CD4-positive, CD25-positive, alpha-beta regulatory T cell (primary cell): ENCODE measurements around the gene TCAF2. TPM values are rescaled to one million over a fixed set of nuclear protein-coding genes. Genes with fewer than 3 reads are reported as not detected.
"Not testable (repeated sequence)": the region's sequence is repeated elsewhere in the genome, so short reads cannot be mapped to it uniquely, and the experiment has no call there.

ENCODE experiments used
- ATAC-seq, 2 donors: fragments of 150-1000 bp; cut with Tn5 transposase; one replicate each; pipeline ENCODE4 v1.10.0; 2021; ENCODE audit warnings: low read depth in 2 of 2, moderate number of reproducible peaks in 2 of 2, moderate library complexity in 1 of 2
- DNase-seq, 3 donors: peaks; one replicate each; pipeline versions ENCODE4 v3.0.0 to v3.0.0-alpha.2; 2012 to 2022; ENCODE audit warnings: mixed read lengths in 1 of 3
- H3K27ac ChIP-seq: one replicate; pipeline ENCODE4 v1.7.0; 2013; ENCODE audit warnings: mild to moderate bottlenecking, low read length; ENCODE audit not compliant: insufficient read depth, poor library complexity, severe bottlenecking
- H3K27me3 ChIP-seq: one replicate; pipeline ENCODE4 v1.7.0; 2013; ENCODE audit warnings: low read length; ENCODE audit not compliant: control insufficient read depth, insufficient read depth
- H3K36me3 ChIP-seq: one replicate; pipeline ENCODE4 v1.7.0; 2013; ENCODE audit warnings: mild to moderate bottlenecking, low read length, moderate library complexity; ENCODE audit not compliant: control insufficient read depth, insufficient read depth
- H3K4me1 ChIP-seq: 2 replicates; pipeline ENCODE4 v1.7.0; 2013; ENCODE audit warnings: mild to moderate bottlenecking, low read length; ENCODE audit not compliant: insufficient read depth, control insufficient read depth, poor library complexity, severe bottlenecking
- H3K4me3 ChIP-seq: one replicate; pipeline ENCODE4 v1.7.0; 2013; ENCODE audit warnings: low read depth, mild to moderate bottlenecking, low read length, moderate library complexity
- H3K9me3 ChIP-seq, 2 experiments: 1 replicate in 1 of 2; 2 replicates in 1 of 2; pipeline ENCODE4 v1.7.0; 2013; ENCODE audit warnings: low read length in 2 of 2, mild to moderate bottlenecking in 1 of 2, moderate library complexity in 1 of 2; ENCODE audit not compliant: control insufficient read depth in 2 of 2
- H3K27ac Mint-ChIP-seq, 3 donors: one replicate each; pipeline ENCODE4 v1.8.0; 2020 to 2022; ENCODE audit warnings: mild to moderate bottlenecking in 3 of 3, mixed read lengths in 3 of 3, moderate library complexity in 2 of 3
- H3K27me3 Mint-ChIP-seq: one replicate; pipeline ENCODE4 v1.8.0; 2022; ENCODE audit warnings: mild to moderate bottlenecking, mixed read lengths
- H3K36me3 Mint-ChIP-seq: one replicate; pipeline ENCODE4 v1.8.0; 2020; ENCODE audit warnings: mixed read lengths
- H3K4me1 Mint-ChIP-seq, 4 donors: one replicate each; pipeline ENCODE4 v1.8.0; 2020 to 2022; ENCODE audit warnings: mixed read lengths in 4 of 4, mild to moderate bottlenecking in 1 of 4
- H3K4me3 Mint-ChIP-seq, 4 donors: one replicate each; pipeline ENCODE4 v1.8.0; 2020 to 2022; ENCODE audit warnings: mild to moderate bottlenecking in 4 of 4, mixed read lengths in 4 of 4, moderate library complexity in 3 of 4
- H3K9me3 Mint-ChIP-seq, 7 donors: one replicate each; pipeline ENCODE4 v1.8.0; 2020 to 2022; ENCODE audit warnings: mixed read lengths in 7 of 7, mild to moderate bottlenecking in 3 of 7, moderate library complexity in 2 of 7
- polyA plus RNA-seq, 4 donors: library from polyadenylated mRNA; unstranded; fragments of 300-500 nt; fragmentation: Illumina TruSeq; gene quantifications; one replicate each; pipeline ENCODE4 v1.2.3, GENCODE V29; 2021
- total RNA-seq: library from RNA; stranded (reverse); gene quantifications from one replicate; pipeline ENCODE4 v1.2.3, GENCODE V29; 2022

TCAF2 gene
- total and polyA plus RNA-seq, 5 donors from 2014 or later = 12.7 to 41.3 (median 13.1) TPM

- not testable (repeated sequence) for H3K4me3 Mint-ChIP-seq, H3K4me3 ChIP-seq, H3K27ac Mint-ChIP-seq, H3K27me3 Mint-ChIP-seq, H3K4me1 Mint-ChIP-seq, H3K4me1 ChIP-seq, H3K9me3 ChIP-seq, H3K36me3 Mint-ChIP-seq, H3K36me3 ChIP-seq, H3K9me3 Mint-ChIP-seq, H3K27ac ChIP-seq, H3K27me3 ChIP-seq, ATAC-seq, DNase-seq
These were observed 18.6 kb downstream of the TCAF2 start for GRCh38 chr7:143639372-143639771.

- not testable (repeated sequence) for DNase-seq, H3K36me3 ChIP-seq, H3K4me3 ChIP-seq, H3K27ac Mint-ChIP-seq, H3K4me3 Mint-ChIP-seq, H3K9me3 ChIP-seq, H3K27ac ChIP-seq, H3K4me1 ChIP-seq, ATAC-seq, H3K9me3 Mint-ChIP-seq, H3K36me3 Mint-ChIP-seq, H3K4me1 Mint-ChIP-seq, H3K27me3 Mint-ChIP-seq, H3K27me3 ChIP-seq
These were observed 19.9 kb downstream of the TCAF2 start for GRCh38 chr7:143640528-143641189.

GRCh38 chr7:143646598-143646997 is 25.8 kb downstream of the TCAF2 start:
- H3K27me3 Mint-ChIP-seq, H3K4me1 Mint-ChIP-seq, H3K9me3 ChIP-seq, H3K4me3 Mint-ChIP-seq, H3K36me3 Mint-ChIP-seq, H3K4me3 ChIP-seq, H3K27me3 ChIP-seq, DNase-seq, H3K36me3 ChIP-seq, ATAC-seq, H3K27ac ChIP-seq, H3K27ac Mint-ChIP-seq, H3K4me1 ChIP-seq, H3K9me3 Mint-ChIP-seq: not testable (repeated sequence)

DNA sequence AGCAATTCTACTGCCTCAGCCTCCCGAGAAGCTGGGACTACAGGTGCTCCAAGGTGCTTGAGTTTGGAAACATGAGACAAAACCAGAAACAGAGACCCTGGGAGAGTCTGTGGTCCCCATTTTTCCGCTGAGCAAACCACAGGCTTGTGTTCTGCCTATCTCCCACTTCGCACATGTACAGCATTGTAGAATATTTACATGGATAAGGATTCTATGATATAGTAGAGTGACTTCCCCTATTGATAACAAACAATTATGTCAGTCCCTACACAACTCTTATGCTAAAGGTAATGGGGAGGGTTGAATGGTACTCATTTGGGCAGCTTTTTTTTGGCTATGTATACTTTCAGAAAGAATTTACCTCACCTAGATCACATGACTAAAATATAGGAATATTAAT is 29.1 kb downstream of the TCAF2 start:
- not testable (repeated sequence) for H3K27me3 Mint-ChIP-seq, H3K4me1 ChIP-seq, H3K27ac Mint-ChIP-seq, H3K9me3 ChIP-seq, H3K4me3 ChIP-seq, H3K27me3 ChIP-seq, H3K36me3 ChIP-seq, DNase-seq, H3K27ac ChIP-seq, H3K4me1 Mint-ChIP-seq, H3K9me3 Mint-ChIP-seq, H3K36me3 Mint-ChIP-seq, ATAC-seq, H3K4me3 Mint-ChIP-seq

GRCh38 chr7:143650447-143650846 is 29.7 kb downstream of the TCAF2 start:
- H3K4me3 Mint-ChIP-seq, H3K9me3 ChIP-seq, H3K27ac Mint-ChIP-seq, H3K36me3 ChIP-seq, H3K4me3 ChIP-seq, H3K36me3 Mint-ChIP-seq, H3K27ac ChIP-seq, H3K4me1 Mint-ChIP-seq, ATAC-seq, H3K27me3 Mint-ChIP-seq, H3K27me3 ChIP-seq, H3K9me3 Mint-ChIP-seq, DNase-seq, H3K4me1 ChIP-seq: not testable (repeated sequence)

Other genes starting within 250 kb of the TCAF2 start
- gene ZYX, start 239.6 kb upstream of the TCAF2 start, total RNA-seq = 174 TPM
- gene ZYX, start 239.6 kb upstream of the TCAF2 start, polyA plus RNA-seq = 100 to 1,000 TPM in 1 of 4 donors, 10 to 100 TPM in 3; 81.1 to 105 (median 89.5) TPM
- 5.0 TPM for gene EPHA1, start 212.1 kb upstream of the TCAF2 start, total RNA-seq
- gene EPHA1, start 212.1 kb upstream of the TCAF2 start, polyA plus RNA-seq = 10 to 100 TPM in 1 of 4 donors, 1 to 10 TPM in 3; 1.4 to 10.3 (median 4.8) TPM
- gene TAS2R60, start 177.5 kb upstream of the TCAF2 start, total RNA-seq = 0.42 TPM
- gene TAS2R60, start 177.5 kb upstream of the TCAF2 start, polyA plus RNA-seq = under 1 TPM in 2 of 4 donors, not detected in 2; 0.19 to 0.20 TPM
- gene TAS2R41, start 143.1 kb upstream of the TCAF2 start, total RNA-seq = 0.59 TPM
- not detected for gene TAS2R41, start 143.1 kb upstream of the TCAF2 start, polyA plus RNA-seq
- 1.2 TPM for gene CTAGE15, start 49.2 kb upstream of the TCAF2 start, total RNA-seq
- under 1 TPM in 2 of 4 donors, not detected in 2; 0.14 to 0.18 TPM for gene CTAGE15, start 49.2 kb upstream of the TCAF2 start, polyA plus RNA-seq
- gene CTAGE6, start 136.7 kb downstream of the TCAF2 start, total RNA-seq = 0.91 TPM
- under 1 TPM in 2 of 4 donors, not detected in 2; 0.14 to 0.31 TPM for gene CTAGE6, start 136.7 kb downstream of the TCAF2 start, polyA plus RNA-seq